Tibial artery (tissue), 4 donors: ENCODE results near the gene CNGA3.

Source experiments
- DNase-seq, 2 donors: peaks; one replicate each; pipeline ENCODE4 v3.0.0-alpha.2; 2019
- H3K27ac ChIP-seq, 2 donors: fragments of 200-600 bp; sonication (generic) in 1 of 2; 1 replicate in 1 of 2; 2 replicates in 1 of 2; pipeline ENCODE4 v1.5.1; 2018 to 2019; ENCODE audit warnings: mild to moderate bottlenecking in 1 of 2
- H3K27me3 ChIP-seq, 2 donors: fragments of 200-600 bp; sonication (generic) in 1 of 2; one replicate each; pipeline versions ENCODE4 v1.5.1 to v1.6.0; 2016 to 2019
- H3K36me3 ChIP-seq, 3 donors: fragments of 200-600 bp; sonication (generic) in 2 of 3; one replicate each; pipeline ENCODE4 v1.5.1; 2016 to 2019; ENCODE audit warnings: mild to moderate bottlenecking in 2 of 3
- H3K4me1 ChIP-seq, 4 donors: fragments of 200-600 bp; sonication (generic) in 2 of 4; 1 replicate in 3 of 4; 2 replicates in 1 of 4; pipeline ENCODE4 v1.5.1; 2016 to 2019
- H3K4me3 ChIP-seq, 2 donors: fragments of 200-600 bp; sonication (generic) in 1 of 2; 1 replicate in 1 of 2; 2 replicates in 1 of 2; pipeline ENCODE4 v1.5.1; 2018 to 2019; ENCODE audit warnings: mild to moderate bottlenecking in 2 of 2
- H3K9me3 ChIP-seq, 3 donors: fragments of 200-600 bp; sonication (generic) in 1 of 3; one replicate each; pipeline ENCODE4 v1.5.1; 2016 to 2019
- CTCF ChIP-seq, 2 experiments: fragments of 200-600 bp in 1 of 2; fragments of 450-650 bp in 1 of 2; IDR thresholded peaks; one replicate each; pipeline ENCODE4 v1.5.1; 2017 to 2019; ENCODE audit warnings: antibody characterized with exemption in 2 of 2, mild to moderate bottlenecking in 1 of 2, moderate library complexity in 1 of 2
- intact Hi-C: fragments of 100-400 bp; cut with DNase I; formaldehyde crosslinking; loops from one replicate; pipeline ENCODE4 v1.15.0; 2023; ENCODE audit warnings: low total_unique reads

Gene CNGA3

DNA sequence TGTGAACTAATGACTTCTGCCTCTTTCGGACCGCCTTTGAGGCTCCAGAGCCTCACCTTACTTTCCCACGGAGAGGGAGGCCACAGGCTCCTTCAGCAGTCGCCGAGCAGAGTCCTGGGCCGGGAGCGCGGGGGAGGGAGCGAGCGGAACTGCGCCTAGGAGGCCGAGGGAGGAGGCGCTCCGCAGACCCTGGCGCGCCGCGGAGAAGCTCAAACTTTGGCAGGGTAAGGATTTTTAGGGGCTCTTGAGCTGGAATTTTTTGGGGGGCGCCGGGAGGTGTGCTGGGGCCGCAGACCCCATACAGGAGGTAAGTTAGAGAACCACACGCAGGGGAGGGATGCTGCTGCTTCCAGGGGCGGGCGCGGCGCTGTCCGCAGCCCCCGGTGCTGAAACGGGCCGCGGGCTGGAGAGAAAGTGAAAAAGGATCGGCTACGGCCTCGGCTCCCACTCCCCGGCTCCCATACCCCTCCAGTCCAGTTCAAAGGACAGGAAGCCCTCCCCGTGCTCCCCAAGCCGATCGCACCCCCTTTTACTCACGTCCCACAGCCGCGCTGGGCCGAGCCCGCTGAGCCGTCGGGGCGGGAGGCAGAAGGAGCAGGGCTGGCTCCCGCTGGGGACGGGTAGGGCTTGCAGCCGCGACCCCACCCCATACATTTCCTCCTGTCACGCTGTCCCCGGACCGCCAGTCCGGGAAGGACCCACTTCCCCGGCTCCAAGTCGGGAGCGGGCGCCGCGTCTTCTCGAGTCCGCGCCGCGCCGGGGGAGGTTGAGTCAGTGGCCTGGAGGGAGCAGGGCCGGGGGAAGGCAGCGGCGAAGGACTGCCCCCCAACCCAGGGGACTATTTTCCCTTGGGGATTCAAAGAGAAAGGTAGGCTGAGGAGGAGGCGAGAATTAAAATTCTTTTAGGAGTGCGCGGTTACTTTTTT, at the start of gene CNGA3:
CNGA3 (plus strand) TSS at position 146 of the 926 bp plus-strand sequence. CDS start 23,520 bp downstream, outside the sequence.
- Histone ChIP-seq H3K9me3 (peaks cover 0 to 3% (median 0%) of the 10 kb centered on the region in 3 donors), H3K4me3 (no peak within 1 kb of the TSS), H3K27me3 (peaks cover 2 to 46% of the 10 kb centered on the region in 2 donors), H3K27ac (no peak within 1 kb of the TSS), H3K4me1 (peaks cover 0 to 18% (median 10%) of the 10 kb centered on the region in 4 donors), H3K36me3 (no peaks in the 10 kb centered on the region)
- intact Hi-C loops = no loop called here
- DNase-seq = no peak
- no peak for TF ChIP-seq CTCF (IDR thresholded peaks at IDR 0.05)

- no peak for DNase-seq
- H3K4me1 ChIP-seq = peaks cover 0 to 8% (median 0%) of the 10 kb centered on the region in 4 donors
- no peak overlapping the region for H3K27ac ChIP-seq
- H3K36me3 ChIP-seq = no peaks in the 10 kb centered on the region
- no peak overlapping the region for H3K4me3 ChIP-seq
- H3K27me3 ChIP-seq = no peaks in the 10 kb centered on the region
- intact Hi-C loops = no loop called here
- H3K9me3 ChIP-seq = no peaks in the 10 kb centered on the region
- TF ChIP-seq CTCF (IDR thresholded peaks at IDR 0.05) = no peak
Observed at GRCh38 chr2:98297817-98298682, 48.2 kb upstream of the CNGA3 start.

GRCh38 chr2:98298683-98299164, 47.5 kb upstream of the CNGA3 start:
- H3K4me1 ChIP-seq = peaks cover 0 to 8% (median 0%) of the 10 kb centered on the region in 4 donors
- H3K4me3 ChIP-seq = no peak overlapping the region
- intact Hi-C loops = no loop called here
- TF ChIP-seq CTCF (IDR thresholded peaks at IDR 0.05) = no peak
- H3K9me3 ChIP-seq = no peaks in the 10 kb centered on the region
- H3K36me3 ChIP-seq = no peaks in the 10 kb centered on the region
- no peak overlapping the region for H3K27ac ChIP-seq
- DNase-seq = no peak
- no peaks in the 10 kb centered on the region for H3K27me3 ChIP-seq

- intact Hi-C loops = no loop called here
- Histone ChIP-seq H3K9me3 (no peaks in the 10 kb centered on the region), H3K36me3 (no peaks in the 10 kb centered on the region), H3K27me3 (no peaks in the 10 kb centered on the region), H3K4me3 (no peak overlapping the region), H3K4me1 (peaks cover 0 to 8% (median 0%) of the 10 kb centered on the region in 4 donors), H3K27ac (no peak overlapping the region)
- TF ChIP-seq CTCF (IDR thresholded peaks at IDR 0.05) = no peak
- DNase-seq = no peak
Observed at GRCh38 chr2:98299211-98299905, 46.9 kb upstream of the CNGA3 start.
